BJ (cell line): ENCODE data around the gene HYDIN. TPM values are rescaled to one million over a fixed set of nuclear protein-coding genes. Genes with fewer than 3 reads are reported as not detected.
"Not testable (repeated sequence)": the region's sequence is repeated elsewhere in the genome, so short reads cannot be mapped to it uniquely, and the experiment has no call there.

ENCODE experiments used
- CTCF ChIA-PET: fragments of 350-600 bp; formaldehyde crosslinking; extraction: SDS; loops from one replicate; lab custom pipeline; 2021; ENCODE audit warnings: antibody characterized with exemption, inconsistent platforms; lab: Yijun Ruan, JAX
- POLR2A ChIA-PET: fragments of 300-600 bp; sonication (Branson Sonifier 250); formaldehyde crosslinking; extraction: SDS; loops from one replicate; lab custom pipeline; 2021; ENCODE audit warnings: antibody characterized with exemption; lab: Charles Lee
- DNase-seq: peaks from one replicate; pipeline ENCODE4 v3.0.0-alpha.2; 2011; ENCODE audit warnings: low read depth
- H3K27me3 ChIP-seq: 2 replicates; pipeline ENCODE4 v1.6.0; 2011; ENCODE audit warnings: low read length; ENCODE audit not compliant: control insufficient read depth, insufficient read depth
- H3K36me3 ChIP-seq: 2 replicates; pipeline ENCODE4 v1.5.1; 2011; ENCODE audit warnings: low read length; ENCODE audit not compliant: control insufficient read depth, insufficient read depth
- H3K4me3 ChIP-seq: 2 replicates; pipeline ENCODE4 v1.5.1; 2011; ENCODE audit warnings: low read depth, mild to moderate bottlenecking, control low read depth, low read length
- polyA plus RNA-seq: library from polyadenylated mRNA; depleted of rRNA; stranded (reverse); fragments of >200 nt; gene quantifications from 2 replicates; pipeline ENCODE4 v1.2.3, GENCODE V29; 2011
- TF ChIP-seq, protein P1 (sequence below): IDR thresholded peaks from 2 replicates; pipeline ENCODE4 v1.5.1; 2011; ENCODE audit warnings: low read depth, mild to moderate bottlenecking, control low read depth, inconsistent platforms, low read length, moderate library complexity; ENCODE audit not compliant: insufficient read depth

HYDIN gene
- polyA plus RNA-seq, 1 experiment: 0.47 TPM

DNA sequence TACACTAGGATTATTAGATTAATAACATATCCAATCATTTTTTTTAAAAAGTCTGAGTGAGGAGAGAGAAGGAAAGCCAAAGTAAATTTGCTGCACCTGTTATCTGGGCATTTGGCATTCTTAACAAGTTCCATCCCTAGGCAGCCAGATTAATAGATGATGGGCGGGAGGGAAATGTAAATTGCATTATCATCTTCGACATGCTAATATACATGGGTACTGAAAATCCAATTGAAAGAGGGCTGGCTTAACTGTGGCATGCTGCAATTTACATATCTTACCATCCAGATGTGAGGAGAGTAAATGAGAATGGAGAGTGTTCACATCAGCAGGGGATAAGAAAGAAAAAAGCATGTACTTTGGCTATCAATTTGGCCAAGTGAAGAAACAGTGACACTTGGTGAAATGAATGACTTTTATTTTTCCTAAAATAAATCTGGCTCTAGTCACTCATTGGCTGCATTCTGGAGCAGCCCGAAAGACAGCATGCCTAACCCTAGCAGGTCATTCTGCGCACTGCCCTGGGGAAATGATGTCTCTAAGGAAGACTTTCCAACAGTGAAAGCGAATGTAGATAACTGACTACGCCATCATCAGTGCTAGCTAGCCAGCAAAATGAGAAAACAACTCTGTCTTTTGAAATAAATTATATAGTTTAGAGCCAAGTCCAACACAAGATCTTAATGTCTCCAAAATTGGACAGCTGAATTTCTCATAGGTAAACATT is 57.9 kb downstream of the HYDIN start:
- CTCF ChIA-PET: no interaction called here
- Histone ChIP-seq H3K36me3 (no peaks in the 10 kb centered on the region), H3K4me3 (no peak overlapping the region), H3K27me3 (no peaks in the 10 kb centered on the region)
- POLR2A ChIA-PET: no interaction called here
- TF ChIP-seq, protein P1, sequence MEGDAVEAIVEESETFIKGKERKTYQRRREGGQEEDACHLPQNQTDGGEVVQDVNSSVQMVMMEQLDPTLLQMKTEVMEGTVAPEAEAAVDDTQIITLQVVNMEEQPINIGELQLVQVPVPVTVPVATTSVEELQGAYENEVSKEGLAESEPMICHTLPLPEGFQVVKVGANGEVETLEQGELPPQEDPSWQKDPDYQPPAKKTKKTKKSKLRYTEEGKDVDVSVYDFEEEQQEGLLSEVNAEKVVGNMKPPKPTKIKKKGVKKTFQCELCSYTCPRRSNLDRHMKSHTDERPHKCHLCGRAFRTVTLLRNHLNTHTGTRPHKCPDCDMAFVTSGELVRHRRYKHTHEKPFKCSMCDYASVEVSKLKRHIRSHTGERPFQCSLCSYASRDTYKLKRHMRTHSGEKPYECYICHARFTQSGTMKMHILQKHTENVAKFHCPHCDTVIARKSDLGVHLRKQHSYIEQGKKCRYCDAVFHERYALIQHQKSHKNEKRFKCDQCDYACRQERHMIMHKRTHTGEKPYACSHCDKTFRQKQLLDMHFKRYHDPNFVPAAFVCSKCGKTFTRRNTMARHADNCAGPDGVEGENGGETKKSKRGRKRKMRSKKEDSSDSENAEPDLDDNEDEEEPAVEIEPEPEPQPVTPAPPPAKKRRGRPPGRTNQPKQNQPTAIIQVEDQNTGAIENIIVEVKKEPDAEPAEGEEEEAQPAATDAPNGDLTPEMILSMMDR: no peak
- no peak for DNase-seq

DNA sequence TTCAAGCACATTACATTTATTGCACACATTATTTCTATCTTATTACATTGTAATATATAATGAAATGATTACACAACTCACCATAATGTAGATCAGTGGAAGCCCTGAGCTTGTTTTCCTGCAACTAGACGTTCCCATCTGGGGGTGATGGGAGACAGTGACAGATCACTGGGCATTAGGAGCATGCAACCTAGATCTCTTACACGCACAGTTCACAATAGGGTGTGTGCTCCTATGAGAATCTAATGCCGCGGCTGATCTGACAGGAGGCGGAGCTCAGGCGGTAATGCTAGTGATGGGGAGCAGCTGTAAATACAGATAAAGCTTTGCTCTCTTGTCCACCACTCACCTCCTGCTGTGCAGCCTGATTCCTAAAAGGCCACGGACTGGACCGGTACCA is 69.5 kb downstream of the HYDIN start:
- DNase-seq, H3K4me3 ChIP-seq, H3K36me3 ChIP-seq, CTCF ChIA-PET, POLR2A ChIA-PET, H3K27me3 ChIP-seq: not testable (repeated sequence)

- H3K27me3 ChIP-seq, H3K4me3 ChIP-seq, CTCF ChIA-PET, DNase-seq, H3K36me3 ChIP-seq, POLR2A ChIA-PET: not testable (repeated sequence)
These were observed 73.2 kb downstream of the HYDIN start for GRCh38 chr16:71157278-71157677.

GRCh38 chr16:71153329-71153728 is 77.2 kb downstream of the HYDIN start:
- DNase-seq, H3K27me3 ChIP-seq, H3K36me3 ChIP-seq, POLR2A ChIA-PET, CTCF ChIA-PET, H3K4me3 ChIP-seq: not testable (repeated sequence)

DNA sequence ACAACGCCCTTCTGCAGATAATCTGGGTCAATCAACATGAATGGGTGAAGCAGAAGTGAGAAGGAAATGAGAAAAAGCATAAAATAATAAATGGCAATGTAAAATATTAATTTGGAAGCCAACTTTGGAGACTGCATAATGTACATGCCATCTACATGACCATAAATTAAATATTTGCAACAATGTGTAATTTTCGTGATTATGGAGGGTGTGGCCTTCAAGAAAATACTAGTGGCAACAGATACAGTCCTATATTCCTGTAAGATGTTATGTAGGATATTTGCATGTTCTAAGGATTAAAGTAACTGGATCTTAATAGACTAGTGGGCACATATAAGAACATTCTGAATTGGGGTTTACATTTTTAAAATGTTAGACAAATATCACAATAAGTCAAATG is 78.9 kb downstream of the HYDIN start:
- POLR2A ChIA-PET, CTCF ChIA-PET, H3K4me3 ChIP-seq, H3K27me3 ChIP-seq, H3K36me3 ChIP-seq, DNase-seq: not testable (repeated sequence)

DNA sequence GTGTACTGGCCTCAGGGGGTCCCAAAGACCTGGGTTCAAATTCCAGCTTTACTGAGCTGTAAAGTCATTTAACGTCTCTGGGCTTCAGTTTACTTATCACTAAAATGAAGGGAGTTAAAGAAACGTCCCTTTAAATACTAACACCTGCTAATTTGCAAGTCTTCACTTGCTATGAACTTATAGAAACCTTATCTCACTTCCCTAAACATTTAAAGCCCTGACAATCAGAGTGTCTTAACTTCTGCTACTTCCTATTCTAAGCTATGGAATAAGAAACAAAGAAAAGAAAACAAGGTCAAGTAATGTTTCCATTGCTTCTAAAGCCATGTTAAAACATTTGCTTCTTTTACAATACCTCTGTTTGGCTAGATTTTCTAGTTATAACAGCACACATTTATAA is 87.3 kb downstream of the HYDIN start:
- CTCF ChIA-PET, POLR2A ChIA-PET, H3K36me3 ChIP-seq, H3K27me3 ChIP-seq, H3K4me3 ChIP-seq, DNase-seq: not testable (repeated sequence)

GRCh38 chr16:71110565-71110964 is 120.0 kb downstream of the HYDIN start:
- DNase-seq, H3K27me3 ChIP-seq, POLR2A ChIA-PET, H3K36me3 ChIP-seq, CTCF ChIA-PET, H3K4me3 ChIP-seq: not testable (repeated sequence)

- H3K36me3 ChIP-seq, H3K4me3 ChIP-seq, CTCF ChIA-PET, DNase-seq, H3K27me3 ChIP-seq, POLR2A ChIA-PET: not testable (repeated sequence)
These were observed 120.8 kb downstream of the HYDIN start for GRCh38 chr16:71109656-71110208.

- H3K36me3 ChIP-seq, H3K4me3 ChIP-seq, DNase-seq, POLR2A ChIA-PET, CTCF ChIA-PET, H3K27me3 ChIP-seq: not testable (repeated sequence)
These were observed 124.6 kb downstream of the HYDIN start for GRCh38 chr16:71105881-71106280.

- DNase-seq, H3K4me3 ChIP-seq, H3K36me3 ChIP-seq, CTCF ChIA-PET, POLR2A ChIA-PET, H3K27me3 ChIP-seq: not testable (repeated sequence)
These were observed 146.9 kb downstream of the HYDIN start for GRCh38 chr16:71083573-71083972.

GRCh38 chr16:71080777-71081176 is 149.7 kb downstream of the HYDIN start:
- CTCF ChIA-PET, POLR2A ChIA-PET, H3K36me3 ChIP-seq, H3K27me3 ChIP-seq, DNase-seq, H3K4me3 ChIP-seq: not testable (repeated sequence)

- H3K4me3 ChIP-seq, DNase-seq, CTCF ChIA-PET, H3K36me3 ChIP-seq, H3K27me3 ChIP-seq, POLR2A ChIA-PET: not testable (repeated sequence)
These were observed 150.3 kb downstream of the HYDIN start for GRCh38 chr16:71080262-71080661.
